ENCODE results near the gene CMTM6.
"Not testable (repeated sequence)": the region's sequence is repeated elsewhere in the genome, so short reads cannot be mapped to it uniquely, and the experiment has no call there.

Gene CMTM6

GRCh38 chr3:32499585-32499984 is 3.1 kb downstream of the CMTM6 start:
- DNase-seq (ENCODE audit: low read depth) = no peak

DNA sequence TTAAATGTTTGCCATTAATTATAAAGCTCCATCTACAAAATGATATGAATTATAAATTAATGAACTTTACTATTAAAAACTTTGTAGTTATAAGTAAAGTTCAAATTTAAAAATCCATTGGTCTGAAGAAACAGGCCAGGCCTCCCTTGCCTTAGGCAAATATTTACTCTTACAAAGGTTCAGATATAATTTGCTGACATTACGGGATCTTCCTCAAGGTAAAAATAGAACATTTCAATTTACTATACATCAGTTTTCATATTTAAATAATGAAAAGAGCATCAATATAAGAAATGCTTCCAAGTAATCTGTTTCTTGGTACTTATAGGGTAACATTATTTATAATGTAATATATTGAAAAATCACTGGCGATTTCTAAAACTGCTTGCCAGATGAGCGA is 3.7 kb downstream of the CMTM6 start:
- no peak for DNase-seq (ENCODE audit: low read depth)

GRCh38 chr3:32498252-32498651 is 4.4 kb downstream of the CMTM6 start:
- no peak for DNase-seq (ENCODE audit: low read depth)

DNA sequence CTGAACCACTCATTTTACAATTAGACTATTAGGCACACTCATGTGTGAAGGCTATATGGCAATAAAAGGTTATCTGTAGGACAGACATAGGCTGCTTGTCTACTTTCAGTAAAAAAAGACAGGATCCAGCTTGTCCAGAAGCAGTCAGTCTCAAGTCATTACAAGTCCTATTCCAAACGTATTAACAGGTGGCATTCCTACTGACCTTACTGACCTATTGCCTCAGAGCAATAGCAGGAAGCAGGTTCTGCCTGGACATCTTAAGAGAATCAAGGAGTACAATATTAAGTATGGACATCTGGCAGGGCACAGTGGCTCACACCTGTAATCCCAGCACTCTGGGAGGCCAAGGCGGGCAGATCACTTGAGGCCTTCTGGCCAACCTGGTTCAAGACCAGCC is 7.0 kb downstream of the CMTM6 start:
- no peak for DNase-seq (ENCODE audit: low read depth)

- DNase-seq (ENCODE audit: low read depth) = no peak
Measured at GRCh38 chr3:32495085-32495484, 7.6 kb downstream of the CMTM6 start.

GRCh38 chr3:32493437-32494414 is 8.9 kb downstream of the CMTM6 start:
- DNase-seq (ENCODE audit: low read depth) = no peak

DNA sequence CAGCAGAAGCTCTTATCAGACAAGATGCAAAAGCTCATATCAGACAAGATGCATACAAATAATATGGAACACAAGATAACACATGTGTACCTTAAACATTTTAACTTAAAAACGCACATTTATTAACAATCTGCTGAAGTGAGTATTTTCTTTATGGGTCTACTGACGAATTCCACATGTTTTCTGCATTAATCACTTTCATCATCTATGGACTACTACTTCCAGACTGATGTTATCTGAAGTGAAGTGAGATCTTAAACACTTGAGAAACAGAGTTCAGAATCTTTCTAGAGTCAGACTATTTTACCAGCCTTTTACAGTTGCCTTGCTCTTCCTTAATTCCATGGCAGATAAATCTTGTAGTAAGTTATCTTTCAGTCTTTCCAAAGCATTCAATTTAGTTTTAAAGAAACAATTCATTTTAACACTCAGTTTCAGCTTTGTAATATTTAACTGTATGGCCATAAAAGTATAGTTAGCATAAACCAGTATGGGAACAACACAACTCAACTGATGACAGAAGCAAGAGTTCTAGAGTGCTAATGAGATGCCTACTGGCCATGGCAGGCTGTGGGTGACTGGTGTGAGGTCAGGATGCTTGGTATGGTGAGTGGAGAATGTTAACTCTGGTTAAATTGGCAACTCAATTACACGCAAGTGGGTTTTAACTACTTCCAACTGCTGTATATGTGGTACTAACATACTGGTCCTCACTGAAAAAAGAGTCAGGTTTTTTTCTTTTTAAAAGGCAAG is 9.8 kb downstream of the CMTM6 start:
- DNase-seq (ENCODE audit: low read depth) = no peak

- DNase-seq (ENCODE audit: low read depth) = no peak
Measured at GRCh38 chr3:32488474-32489008, 14.1 kb downstream of the CMTM6 start.

GRCh38 chr3:32487781-32488473 is 14.7 kb downstream of the CMTM6 start:
- DNase-seq (ENCODE audit: low read depth) = no peak

DNA sequence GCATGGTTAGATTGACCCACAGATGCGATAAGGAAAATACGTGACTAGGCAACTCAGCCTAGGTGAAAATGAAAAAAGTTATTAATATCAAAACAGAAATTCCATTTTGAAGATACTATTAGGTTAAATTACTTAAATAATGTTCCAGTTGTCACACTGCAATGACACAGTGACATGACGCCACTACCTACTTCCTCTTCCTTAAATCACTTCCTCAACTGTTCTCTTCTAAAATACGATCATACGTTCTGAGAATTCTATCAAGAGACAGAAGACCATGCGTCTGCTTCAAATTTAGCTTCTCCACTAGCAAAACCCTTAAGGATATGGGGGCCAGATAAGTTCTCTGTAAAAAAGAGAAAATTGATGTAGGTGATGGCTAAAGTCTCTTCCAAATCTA is 18.2 kb downstream of the CMTM6 start:
- no peak for DNase-seq (ENCODE audit: low read depth)

DNA sequence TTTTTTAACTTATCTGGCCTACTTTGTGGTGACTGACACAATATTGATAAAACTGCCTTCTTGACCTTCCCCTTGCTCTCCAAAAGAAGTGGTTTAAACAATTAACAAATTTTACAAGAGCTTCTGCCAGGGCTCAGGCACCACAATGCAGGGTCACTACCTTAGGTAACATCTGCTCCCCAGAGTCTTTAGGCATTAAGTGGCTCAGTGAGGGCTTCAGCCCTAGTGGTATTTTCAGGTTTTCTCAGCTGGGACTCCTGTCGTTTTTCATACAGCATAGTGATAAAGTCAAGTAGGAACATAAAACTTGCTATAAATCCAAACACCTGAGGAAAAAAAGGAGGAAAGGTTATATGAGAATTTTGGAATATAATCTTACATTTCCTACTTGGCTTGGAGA is 18.9 kb downstream of the CMTM6 start:
- no peak for DNase-seq (ENCODE audit: low read depth)

- DNase-seq (ENCODE audit: low read depth) = no peak
Measured at GRCh38 chr3:32482693-32483092, 20.0 kb downstream of the CMTM6 start.

- DNase-seq (ENCODE audit: low read depth) = no peak
Measured at GRCh38 chr3:32481791-32482631, 20.6 kb downstream of the CMTM6 start.

GRCh38 chr3:32480604-32481003 is 22.0 kb downstream of the CMTM6 start:
- DNase-seq (ENCODE audit: low read depth) = no peak

GRCh38 chr3:32474201-32474600 is 28.5 kb downstream of the CMTM6 start:
- no peak for DNase-seq (ENCODE audit: low read depth)

- DNase-seq (ENCODE audit: low read depth) = not testable (repeated sequence)
Measured at GRCh38 chr3:32472151-32472550, 30.5 kb downstream of the CMTM6 start.

DNA sequence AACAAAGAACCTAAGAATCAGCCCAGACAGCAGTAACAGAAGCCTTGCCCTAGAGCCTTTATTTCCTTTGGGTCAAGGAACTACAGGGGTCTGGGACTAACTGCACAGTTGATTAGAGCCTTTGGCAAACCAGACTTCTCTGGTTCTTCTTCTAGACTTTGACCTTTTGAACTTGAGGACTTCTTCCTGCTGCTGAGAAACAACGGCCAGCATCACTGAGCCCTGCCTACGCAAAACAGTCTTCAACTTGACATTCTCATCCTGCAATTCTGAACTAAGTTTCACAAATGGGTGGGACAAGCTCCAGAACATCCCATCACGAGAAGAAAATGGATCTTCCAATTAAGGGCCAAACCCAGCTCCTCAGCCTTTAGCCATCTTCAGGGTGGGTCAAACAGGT is 31.4 kb downstream of the CMTM6 start:
- no peak for DNase-seq (ENCODE audit: low read depth)

GRCh38 chr3:32470362-32470761 is 32.3 kb downstream of the CMTM6 start:
- DNase-seq (ENCODE audit: low read depth) = no peak

DNA sequence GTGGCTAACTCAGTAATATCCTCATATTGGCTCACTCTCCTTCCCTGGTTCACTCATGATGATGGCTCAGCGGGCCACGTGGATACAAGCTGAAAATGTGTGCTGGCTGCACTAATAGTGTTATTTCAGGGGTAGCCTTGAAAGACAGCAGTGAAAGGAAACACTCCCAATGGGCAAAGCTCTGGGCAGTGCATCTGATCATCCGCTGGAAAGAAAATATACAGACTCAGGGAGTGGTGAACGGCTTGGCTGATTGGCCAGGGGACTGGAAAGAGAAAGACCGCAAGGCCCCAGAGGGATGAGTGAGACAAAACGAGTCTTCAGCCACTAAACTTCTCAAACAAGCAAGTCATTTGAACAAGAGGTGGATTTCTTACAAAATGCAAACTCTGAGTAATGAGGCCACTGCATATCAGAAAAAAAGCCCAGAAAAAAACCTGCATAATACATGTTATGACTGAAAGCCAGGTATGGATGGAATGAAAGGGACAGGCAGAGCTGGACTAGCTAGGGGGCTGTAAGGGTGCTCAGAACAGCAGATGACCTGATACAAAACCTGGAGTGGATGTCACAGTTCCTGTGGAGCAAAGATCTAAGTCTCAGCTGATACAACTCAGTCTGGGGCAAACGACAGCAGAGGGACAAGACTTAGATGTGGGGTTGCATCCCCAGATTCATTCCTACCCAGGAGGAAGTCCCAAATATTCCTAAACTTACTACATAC is 33.3 kb downstream of the CMTM6 start:
- DNase-seq (ENCODE audit: low read depth) = no peak

DNA sequence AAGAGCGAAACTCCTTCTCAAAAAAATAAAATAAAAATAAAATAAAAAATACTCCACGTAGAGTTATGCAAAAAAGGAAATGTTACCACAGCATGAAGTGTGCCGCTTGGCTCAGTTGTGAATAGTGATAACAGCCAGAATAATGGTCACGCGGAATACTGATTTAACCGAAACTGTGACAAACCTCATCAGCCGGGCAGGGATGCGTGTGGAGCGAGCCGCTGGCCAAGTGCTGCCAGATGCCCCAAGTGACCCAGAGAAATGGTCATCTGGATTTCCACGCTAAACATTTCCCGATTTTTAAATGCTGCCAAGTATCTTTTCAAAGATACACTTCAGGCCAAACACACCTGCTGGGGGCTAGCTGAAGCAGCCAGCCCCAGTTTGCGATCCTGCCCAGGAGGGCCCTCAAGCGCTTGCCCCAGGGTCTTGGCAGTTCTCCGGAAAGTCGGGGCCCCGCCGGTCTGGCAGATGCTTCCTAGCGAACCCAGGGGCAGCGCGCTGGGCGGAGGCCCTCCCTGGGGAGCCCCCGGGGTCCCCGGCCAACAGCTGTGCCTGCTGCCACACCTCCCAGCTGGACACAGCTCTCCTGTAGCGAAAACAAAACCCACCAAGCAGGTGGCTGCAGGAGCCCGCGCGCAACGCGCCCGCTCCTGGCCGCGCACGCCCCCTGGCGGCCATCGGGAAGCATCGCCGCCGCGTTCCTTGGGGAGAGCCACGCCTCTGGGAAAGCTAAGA is 35.1 kb downstream of the CMTM6 start:
- DNase-seq (ENCODE audit: low read depth) = peak; percentile 70
